ENCODE data around the gene CLIC3. TPM values are rescaled to one million over a fixed set of nuclear protein-coding genes. Genes with fewer than 3 reads are reported as not detected.

The CLIC3 gene
- total RNA-seq, 2 donors from 2014 or later = 6.5 to 11.8 TPM

- Histone ChIP-seq H3K4me3 (peak overlapping the region; percentile 6 to 32), H3K27me3 (no peaks in the 10 kb centered on the region), H3K27ac (no peak overlapping the region), H3K4me1 (peaks cover 0 to 50% of the 10 kb centered on the region in 2 donors), H3K9me3 (no peaks in the 10 kb centered on the region), H3K36me3 (no peaks in the 10 kb centered on the region)
- DNase-seq (ENCODE audit: low spot score) = no peak
- TF ChIP-seq, protein P1, sequence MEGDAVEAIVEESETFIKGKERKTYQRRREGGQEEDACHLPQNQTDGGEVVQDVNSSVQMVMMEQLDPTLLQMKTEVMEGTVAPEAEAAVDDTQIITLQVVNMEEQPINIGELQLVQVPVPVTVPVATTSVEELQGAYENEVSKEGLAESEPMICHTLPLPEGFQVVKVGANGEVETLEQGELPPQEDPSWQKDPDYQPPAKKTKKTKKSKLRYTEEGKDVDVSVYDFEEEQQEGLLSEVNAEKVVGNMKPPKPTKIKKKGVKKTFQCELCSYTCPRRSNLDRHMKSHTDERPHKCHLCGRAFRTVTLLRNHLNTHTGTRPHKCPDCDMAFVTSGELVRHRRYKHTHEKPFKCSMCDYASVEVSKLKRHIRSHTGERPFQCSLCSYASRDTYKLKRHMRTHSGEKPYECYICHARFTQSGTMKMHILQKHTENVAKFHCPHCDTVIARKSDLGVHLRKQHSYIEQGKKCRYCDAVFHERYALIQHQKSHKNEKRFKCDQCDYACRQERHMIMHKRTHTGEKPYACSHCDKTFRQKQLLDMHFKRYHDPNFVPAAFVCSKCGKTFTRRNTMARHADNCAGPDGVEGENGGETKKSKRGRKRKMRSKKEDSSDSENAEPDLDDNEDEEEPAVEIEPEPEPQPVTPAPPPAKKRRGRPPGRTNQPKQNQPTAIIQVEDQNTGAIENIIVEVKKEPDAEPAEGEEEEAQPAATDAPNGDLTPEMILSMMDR (IDR thresholded peaks at IDR 0.05) = no peak
These were observed 10.5 kb downstream of the CLIC3 start for GRCh38 chr9:136985853-136986252.

DNA sequence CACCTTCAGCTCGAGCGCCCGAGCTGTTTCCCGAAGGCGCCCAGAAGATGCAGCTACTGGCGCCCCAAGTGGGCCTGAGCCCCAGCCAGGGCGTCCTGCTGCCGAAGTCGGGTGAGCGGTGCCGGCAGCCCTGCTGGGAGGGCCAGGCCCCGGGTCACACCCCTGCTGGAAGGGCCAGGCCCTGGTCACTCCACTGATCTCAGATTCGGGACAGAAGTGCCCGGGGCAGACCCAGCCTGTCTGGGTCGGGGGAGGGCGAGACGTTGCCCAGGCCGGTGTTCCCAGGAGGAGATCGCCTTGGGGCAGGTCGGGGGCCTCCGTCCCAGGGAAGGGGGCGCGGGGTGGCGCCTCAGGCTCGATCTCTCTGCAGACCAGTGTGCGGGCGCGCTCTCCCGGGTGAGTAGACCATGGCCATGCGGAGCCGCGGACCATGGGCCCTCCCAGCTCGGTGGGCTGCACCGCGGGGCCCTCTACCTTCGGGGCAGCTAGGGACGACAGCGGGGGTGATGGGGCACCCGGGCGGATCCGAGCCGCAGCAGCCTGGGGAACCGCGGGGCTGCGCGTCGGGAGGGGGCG, 11.3 kb downstream of the CLIC3 start:
- H3K27me3 ChIP-seq = no peaks in the 10 kb centered on the region
- no peak for DNase-seq (ENCODE audit: low spot score)
- H3K36me3 ChIP-seq = no peaks in the 10 kb centered on the region
- H3K4me1 ChIP-seq = peaks cover 0 to 58% of the 10 kb centered on the region in 2 donors
- no peak overlapping the region for H3K27ac ChIP-seq
- no peaks in the 10 kb centered on the region for H3K9me3 ChIP-seq
- TF ChIP-seq, protein P1 (IDR thresholded peaks at IDR 0.05) = no peak
- H3K4me3 ChIP-seq = peak overlapping the region; percentile 5 to 32

DNA sequence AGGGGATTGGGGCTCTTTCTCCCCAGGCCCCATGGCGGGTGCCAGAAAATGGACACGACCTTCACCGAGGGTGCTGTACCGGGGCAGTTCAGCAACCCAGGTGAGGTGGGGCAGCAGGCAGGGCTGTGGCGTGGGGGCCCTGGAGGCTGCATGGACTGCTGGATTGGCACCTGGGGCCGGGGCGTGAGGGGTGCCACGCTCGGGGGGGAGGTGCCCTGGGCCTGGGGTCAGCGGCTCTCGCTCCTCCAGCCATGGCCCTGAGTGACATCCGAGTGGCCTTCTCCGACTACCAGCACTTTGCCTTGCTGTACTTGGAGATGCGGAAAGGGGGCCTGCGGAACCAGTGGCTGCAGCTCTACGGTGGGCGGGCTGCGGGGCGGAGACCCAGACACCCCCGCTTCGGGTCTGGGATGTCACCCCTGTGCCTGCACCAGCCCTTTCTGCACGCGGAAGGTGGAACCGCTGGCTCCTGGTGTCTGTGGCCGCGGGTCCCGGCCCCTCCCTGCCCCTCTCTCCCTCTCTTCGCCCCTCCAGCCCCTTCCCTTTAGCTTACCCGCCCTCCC, 11.8 kb downstream of the CLIC3 start:
- no peak for DNase-seq (ENCODE audit: low spot score)
- no peak overlapping the region for H3K4me3 ChIP-seq
- no peaks in the 10 kb centered on the region for H3K27me3 ChIP-seq
- H3K4me1 ChIP-seq = peaks cover 0 to 63% of the 10 kb centered on the region in 2 donors
- H3K27ac ChIP-seq = no peak overlapping the region
- TF ChIP-seq, protein P1 (IDR thresholded peaks at IDR 0.05) = no peak
- no peaks in the 10 kb centered on the region for H3K9me3 ChIP-seq
- no peaks in the 10 kb centered on the region for H3K36me3 ChIP-seq

DNA sequence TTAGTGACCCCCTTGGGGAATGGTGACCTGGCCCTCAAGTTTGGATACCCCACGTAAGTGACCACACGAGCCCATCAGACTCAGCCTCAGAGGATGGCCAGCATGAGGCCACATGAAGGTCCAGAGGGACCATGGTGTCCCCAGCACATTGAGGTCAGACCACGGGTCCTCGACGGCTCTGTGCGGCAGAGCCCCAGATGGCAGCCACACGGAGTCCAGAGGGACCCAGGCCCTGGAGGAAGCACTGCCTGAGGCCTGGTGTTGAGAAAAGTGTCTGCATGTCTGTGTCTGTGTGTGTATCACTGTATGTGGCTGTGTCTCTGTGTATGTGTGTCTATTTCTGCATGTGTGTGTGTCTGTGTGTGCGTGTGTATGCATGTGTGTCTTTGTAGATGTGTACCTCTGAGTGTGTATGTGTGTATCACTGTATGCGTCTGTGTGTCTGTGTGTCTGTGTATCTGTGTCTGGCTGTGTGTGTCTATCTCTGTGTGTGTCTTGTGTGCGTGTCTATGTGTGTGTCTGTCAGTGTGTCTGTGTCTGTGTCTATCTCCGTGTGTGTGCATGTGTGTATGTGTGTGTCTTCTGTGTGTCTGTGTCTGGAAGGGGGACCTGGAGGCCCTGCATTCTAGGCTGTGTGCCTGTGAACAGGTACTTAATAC, 12.6 kb downstream of the CLIC3 start:
- H3K4me3 ChIP-seq = no peak overlapping the region
- peaks cover 0 to 71% of the 10 kb centered on the region in 2 donors for H3K4me1 ChIP-seq
- no peaks in the 10 kb centered on the region for H3K27me3 ChIP-seq
- no peaks in the 10 kb centered on the region for H3K9me3 ChIP-seq
- no peak for DNase-seq (ENCODE audit: low spot score)
- peak overlapping the region in 1 of 2 donors; percentile 77 for H3K27ac ChIP-seq
- H3K36me3 ChIP-seq = no peaks in the 10 kb centered on the region
- TF ChIP-seq, protein P1 (IDR thresholded peaks at IDR 0.05) = no peak

DNA sequence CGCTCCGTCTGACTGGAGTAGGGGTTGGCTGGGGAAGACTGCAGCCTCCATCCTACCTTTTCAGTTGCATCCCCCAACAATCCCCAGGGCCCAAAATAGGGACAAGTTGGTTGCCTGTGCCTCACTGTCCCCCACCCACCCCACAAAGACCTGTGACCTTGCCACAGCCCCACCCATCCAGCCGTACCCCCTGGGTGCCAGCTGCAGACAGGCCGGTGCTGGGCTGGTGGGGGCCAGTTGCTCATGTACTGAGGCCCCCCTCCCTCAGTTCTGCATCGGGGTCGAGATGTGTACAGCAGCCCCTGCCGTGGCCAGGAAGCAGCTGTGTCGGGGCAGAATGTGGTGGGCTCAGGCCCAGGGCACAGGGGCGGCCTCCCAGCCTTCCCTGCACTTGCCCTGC, 13.2 kb downstream of the CLIC3 start:
- Histone ChIP-seq H3K27ac (peak overlapping the region in 1 of 2 donors; percentile 77), H3K4me1 (peaks cover 0 to 73% of the 10 kb centered on the region in 2 donors), H3K9me3 (no peaks in the 10 kb centered on the region), H3K4me3 (no peak overlapping the region), H3K27me3 (no peaks in the 10 kb centered on the region), H3K36me3 (no peaks in the 10 kb centered on the region)
- TF ChIP-seq, protein P1 (IDR thresholded peaks at IDR 0.05) = no peak
- DNase-seq (ENCODE audit: low spot score) = no peak
